ENCODE results near the gene KRT76.

DNA sequence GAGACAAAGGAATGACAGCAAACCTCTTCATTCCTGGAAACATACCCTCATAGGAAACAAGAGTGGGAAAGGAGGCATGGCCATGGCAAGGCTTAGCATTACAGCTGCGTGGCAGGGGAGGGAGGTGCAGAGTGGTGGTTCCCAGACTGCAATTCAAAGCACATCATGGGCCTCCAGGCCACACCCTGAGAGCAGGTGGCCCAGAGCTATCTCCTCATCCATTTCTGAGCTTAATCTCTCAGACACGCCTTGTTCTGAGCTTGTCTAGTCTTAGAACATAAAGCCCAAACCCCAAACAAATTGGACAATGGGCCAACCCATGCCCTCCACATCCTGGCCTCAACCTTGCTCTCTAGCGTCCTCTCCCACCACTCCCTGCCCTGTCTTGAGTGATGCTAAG, 24.6 kb upstream of the KRT76 start:
- TF ChIP-seq, protein P1, sequence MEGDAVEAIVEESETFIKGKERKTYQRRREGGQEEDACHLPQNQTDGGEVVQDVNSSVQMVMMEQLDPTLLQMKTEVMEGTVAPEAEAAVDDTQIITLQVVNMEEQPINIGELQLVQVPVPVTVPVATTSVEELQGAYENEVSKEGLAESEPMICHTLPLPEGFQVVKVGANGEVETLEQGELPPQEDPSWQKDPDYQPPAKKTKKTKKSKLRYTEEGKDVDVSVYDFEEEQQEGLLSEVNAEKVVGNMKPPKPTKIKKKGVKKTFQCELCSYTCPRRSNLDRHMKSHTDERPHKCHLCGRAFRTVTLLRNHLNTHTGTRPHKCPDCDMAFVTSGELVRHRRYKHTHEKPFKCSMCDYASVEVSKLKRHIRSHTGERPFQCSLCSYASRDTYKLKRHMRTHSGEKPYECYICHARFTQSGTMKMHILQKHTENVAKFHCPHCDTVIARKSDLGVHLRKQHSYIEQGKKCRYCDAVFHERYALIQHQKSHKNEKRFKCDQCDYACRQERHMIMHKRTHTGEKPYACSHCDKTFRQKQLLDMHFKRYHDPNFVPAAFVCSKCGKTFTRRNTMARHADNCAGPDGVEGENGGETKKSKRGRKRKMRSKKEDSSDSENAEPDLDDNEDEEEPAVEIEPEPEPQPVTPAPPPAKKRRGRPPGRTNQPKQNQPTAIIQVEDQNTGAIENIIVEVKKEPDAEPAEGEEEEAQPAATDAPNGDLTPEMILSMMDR (IDR thresholded peaks at IDR 0.05 in 4 of 5, conservative IDR thresholded peaks at IDR 0.05 in 1 of 5) = no peak
- no peak for TF ChIP-seq POLR2A (IDR thresholded peaks at IDR 0.05)

All from gastrocnemius medialis (tissue), 4 donors.